HepG2 (cell line): Measurements from ENCODE around the gene TAGLN.

Experiments
- ADNP ChIP-seq: sonication (generic); formaldehyde crosslinking; IDR thresholded peaks from 2 replicates; pipeline ENCODE4 v1.4.0; 2020; ENCODE audit warnings: missing genetic modification reagents
- PCBP1 ChIP-seq: fragments of 200-400 bp; formaldehyde crosslinking; IDR thresholded peaks from 2 replicates; pipeline ENCODE4 v1.6.1; 2017; ENCODE audit warnings: mild to moderate bottlenecking, low read depth, low read length, borderline replicate concordance
- POLR2A ChIP-seq, 2 experiments: IDR thresholded peaks; 2 replicates each; pipeline ENCODE4 v1.6.1; 2011; ENCODE audit warnings: low read depth in 2 of 2, low read length in 2 of 2, mild to moderate bottlenecking in 1 of 2, moderate library complexity in 1 of 2; ENCODE audit not compliant: insufficient read depth in 1 of 2
- SRF ChIP-seq: IDR thresholded peaks from 2 replicates; pipeline ENCODE4 v1.6.1; 2011; ENCODE audit warnings: mild to moderate bottlenecking, low read depth, low read length, moderate library complexity
- ZC3H4 ChIP-seq: sonication (generic); formaldehyde crosslinking; IDR thresholded peaks from 2 replicates; pipeline ENCODE4 v1.4.0; 2020; ENCODE audit warnings: missing genetic modification reagents, borderline replicate concordance
- ZFX ChIP-seq: sonication (generic); formaldehyde crosslinking; IDR thresholded peaks from 2 replicates; pipeline ENCODE4 v1.4.0; 2020; ENCODE audit warnings: mild to moderate bottlenecking, low read depth, missing genetic modification reagents, moderate library complexity
- ZNF136 ChIP-seq: sonication (generic); formaldehyde crosslinking; IDR thresholded peaks from 2 replicates; pipeline ENCODE4 v1.8.1; 2022; ENCODE audit warnings: low read depth, mild to moderate bottlenecking, moderate library complexity, missing genetic modification reagents
- ZNF431 ChIP-seq: sonication (generic); formaldehyde crosslinking; IDR thresholded peaks from 2 replicates; pipeline ENCODE4 v1.9.0; 2022; ENCODE audit warnings: missing genetic modification reagents, low read depth, mild to moderate bottlenecking, borderline replicate concordance
- ZNF598 ChIP-seq: sonication (generic); formaldehyde crosslinking; IDR thresholded peaks from 2 replicates; pipeline ENCODE4 v1.5.1; 2020; ENCODE audit warnings: mild to moderate bottlenecking, missing genetic modification reagents, borderline replicate concordance
- ZSCAN29 ChIP-seq: sonication (generic); formaldehyde crosslinking; conservative IDR thresholded peaks from 2 replicates; pipeline ENCODE4 v1.4.0; 2020; ENCODE audit warnings: mild to moderate bottlenecking, missing genetic modification reagents
- TF ChIP-seq, protein P1 (sequence below): sonication (generic); formaldehyde crosslinking; conservative IDR thresholded peaks from 2 replicates; pipeline ENCODE4 v1.4.0; 2020; ENCODE audit warnings: missing genetic modification reagents

GRCh38 chr11:117154468-117154867, 44.7 kb upstream of the TAGLN start:
- no peak for TF ChIP-seq ZSCAN29
- TF ChIP-seq ADNP (CRISPR knock-in tag): no peak
- no peak for TF ChIP-seq ZNF598
- TF ChIP-seq ZNF136: no peak
- TF ChIP-seq ZNF431 (CRISPR knock-in tag): no peak
- TF ChIP-seq, protein P1, sequence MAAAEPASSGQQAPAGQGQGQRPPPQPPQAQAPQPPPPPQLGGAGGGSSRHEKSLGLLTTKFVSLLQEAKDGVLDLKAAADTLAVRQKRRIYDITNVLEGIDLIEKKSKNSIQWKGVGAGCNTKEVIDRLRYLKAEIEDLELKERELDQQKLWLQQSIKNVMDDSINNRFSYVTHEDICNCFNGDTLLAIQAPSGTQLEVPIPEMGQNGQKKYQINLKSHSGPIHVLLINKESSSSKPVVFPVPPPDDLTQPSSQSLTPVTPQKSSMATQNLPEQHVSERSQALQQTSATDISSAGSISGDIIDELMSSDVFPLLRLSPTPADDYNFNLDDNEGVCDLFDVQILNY (CRISPR knock-in tag): no peak
- no peak for TF ChIP-seq POLR2A (IDR thresholded peaks at IDR 0.05; ENCODE audit: insufficient read depth in 1 of 2, low read depth in 2 of 2, low read length in 2 of 2)
- TF ChIP-seq PCBP1: no peak
- no peak for TF ChIP-seq SRF
- TF ChIP-seq ZC3H4: no peak
- TF ChIP-seq ZFX (CRISPR knock-in tag): no peak
